HEK293 (cell line): Measurements from ENCODE around the gene DIPK1C.

Source experiments
- CTCF ChIA-PET: fragments of 350-600 bp; formaldehyde crosslinking; extraction: SDS; loops from one replicate; lab custom pipeline; 2021; ENCODE audit warnings: antibody characterized with exemption; lab: Yijun Ruan, JAX
- POLR2A ChIA-PET: fragments of 300-600 bp; formaldehyde crosslinking; extraction: SDS; loops from one replicate; lab custom pipeline; 2020; ENCODE audit warnings: antibody characterized with exemption, inconsistent platforms; lab: Yijun Ruan, JAX
- H3K27ac ChIP-seq: fragments of 200-500 bp; sonication (Bioruptor generic); 2 replicates; pipeline ENCODE4 v1.5.1; 2014; ENCODE audit warnings: low read depth, low read length, control low read depth, inconsistent platforms; ENCODE audit errors: extremely low read depth
- H3K36me3 ChIP-seq, 2 experiments: fragments of 200-500 bp in 1 of 2; sonication (Bioruptor generic) in 1 of 2; 1 replicate in 1 of 2; 2 replicates in 1 of 2; pipeline ENCODE4 v1.5.1; 2014 to 2017; ENCODE audit warnings: inconsistent platforms in 2 of 2, low read length in 2 of 2; ENCODE audit not compliant: control insufficient read depth in 2 of 2, insufficient read depth in 1 of 2
- H3K4me1 ChIP-seq: fragments of 200-500 bp; sonication (Bioruptor generic); 2 replicates; pipeline ENCODE4 v1.5.1; 2014; ENCODE audit warnings: mild to moderate bottlenecking, low read length, inconsistent platforms; ENCODE audit not compliant: control insufficient read depth, insufficient read depth
- H3K4me3 ChIP-seq: 2 replicates; pipeline ENCODE4 v1.5.1; 2011; ENCODE audit warnings: low read depth, mild to moderate bottlenecking, control low read depth, low read length, moderate library complexity
- H3K9me3 ChIP-seq: fragments of 200-500 bp; sonication (Bioruptor generic); 2 replicates; pipeline ENCODE4 v1.5.1; 2014; ENCODE audit warnings: low read depth, low read length, inconsistent platforms; ENCODE audit not compliant: control insufficient read depth, insufficient read depth
- BCL11B ChIP-seq: fragments of 450-650 bp; formaldehyde crosslinking; IDR thresholded peaks from 2 replicates; pipeline ENCODE4 v1.5.1; 2016; ENCODE audit warnings: low read depth, missing biosample characterization, missing genetic modification characterization
- HOXD13 ChIP-seq: sonication (generic); formaldehyde crosslinking; IDR thresholded peaks from 2 replicates; pipeline ENCODE4 v1.8.0; 2022; ENCODE audit warnings: missing genetic modification reagents, borderline replicate concordance
- PRDM10 ChIP-seq: fragments of 450-650 bp; formaldehyde crosslinking; IDR thresholded peaks from 2 replicates; pipeline ENCODE4 v1.5.1; 2016; ENCODE audit warnings: missing biosample characterization, missing genetic modification characterization
- PRDM2 ChIP-seq: fragments of 450-650 bp; formaldehyde crosslinking; IDR thresholded peaks from 2 replicates; pipeline ENCODE4 v1.5.1; 2016; ENCODE audit warnings: missing biosample characterization, missing genetic modification characterization, borderline replicate concordance
- ZFP37 ChIP-seq: fragments of 450-650 bp; formaldehyde crosslinking; IDR thresholded peaks from 2 replicates; pipeline ENCODE4 v1.5.1; 2016; ENCODE audit warnings: missing biosample characterization, missing genetic modification characterization
- ZFP69B ChIP-seq: fragments of 450-650 bp; formaldehyde crosslinking; IDR thresholded peaks from 2 replicates; pipeline ENCODE4 v1.5.1; 2016; ENCODE audit warnings: missing biosample characterization, missing genetic modification characterization
- ZNF146 ChIP-seq: fragments of 450-650 bp; formaldehyde crosslinking; IDR thresholded peaks from 2 replicates; pipeline ENCODE4 v1.5.1; 2016; ENCODE audit warnings: missing biosample characterization, missing genetic modification characterization
- ZNF148 ChIP-seq: fragments of 450-650 bp; formaldehyde crosslinking; IDR thresholded peaks from 2 replicates; pipeline ENCODE4 v1.5.0; 2017; ENCODE audit warnings: missing biosample characterization, missing genetic modification characterization, borderline replicate concordance
- ZNF221 ChIP-seq: fragments of 450-650 bp; formaldehyde crosslinking; IDR thresholded peaks from 2 replicates; pipeline ENCODE4 v1.5.1; 2017; ENCODE audit warnings: missing biosample characterization, missing genetic modification characterization, borderline replicate concordance
- ZNF266 ChIP-seq: fragments of 450-650 bp; formaldehyde crosslinking; IDR thresholded peaks from 2 replicates; pipeline ENCODE4 v1.5.1; 2016; ENCODE audit warnings: missing biosample characterization, missing genetic modification characterization, low read depth
- ZNF302 ChIP-seq: fragments of 450-650 bp; formaldehyde crosslinking; IDR thresholded peaks from 2 replicates; pipeline ENCODE4 v1.5.1; 2016; ENCODE audit warnings: missing biosample characterization, missing genetic modification characterization, low read depth
- ZNF311 ChIP-seq: fragments of 450-650 bp; formaldehyde crosslinking; IDR thresholded peaks from 2 replicates; pipeline ENCODE4 v1.5.1; 2017; ENCODE audit warnings: missing biosample characterization, missing genetic modification characterization, borderline replicate concordance
- ZNF398 ChIP-seq: fragments of 450-650 bp; formaldehyde crosslinking; IDR thresholded peaks from 2 replicates; pipeline ENCODE4 v1.5.1; 2017; ENCODE audit warnings: missing biosample characterization, missing genetic modification characterization
- ZNF510 ChIP-seq: fragments of 450-650 bp; formaldehyde crosslinking; IDR thresholded peaks from 2 replicates; pipeline ENCODE4 v1.5.1; 2018; ENCODE audit warnings: mild to moderate bottlenecking, missing genetic modification characterization, missing biosample characterization; ENCODE audit not compliant: insufficient replicate concordance
- ZNF529 ChIP-seq: fragments of 450-650 bp; formaldehyde crosslinking; IDR thresholded peaks from 2 replicates; pipeline ENCODE4 v1.5.1; 2017; ENCODE audit warnings: missing genetic modification characterization, missing biosample characterization; ENCODE audit not compliant: insufficient replicate concordance
- ZNF530 ChIP-seq: fragments of 450-650 bp; formaldehyde crosslinking; IDR thresholded peaks from 2 replicates; pipeline ENCODE4 v1.5.1; 2016; ENCODE audit warnings: low read depth, missing biosample characterization, missing genetic modification characterization
- ZNF558 ChIP-seq: fragments of 450-650 bp; formaldehyde crosslinking; IDR thresholded peaks from 2 replicates; pipeline ENCODE4 v1.5.1; 2016; ENCODE audit warnings: missing biosample characterization, missing genetic modification characterization
- ZNF585B ChIP-seq: fragments of 450-650 bp; formaldehyde crosslinking; IDR thresholded peaks from 2 replicates; pipeline ENCODE4 v1.5.1; 2016; ENCODE audit warnings: missing biosample characterization, missing genetic modification characterization
- ZNF76 ChIP-seq: fragments of 450-650 bp; formaldehyde crosslinking; IDR thresholded peaks from 2 replicates; pipeline ENCODE4; 2016; ENCODE audit warnings: low read depth, missing biosample characterization, missing genetic modification characterization, borderline replicate concordance
- ZNF768 ChIP-seq: fragments of 450-650 bp; formaldehyde crosslinking; IDR thresholded peaks from 2 replicates; pipeline ENCODE4 v1.5.1; 2018; ENCODE audit warnings: missing biosample characterization, mild to moderate bottlenecking, missing genetic modification characterization

The DIPK1C gene

GRCh38 chr18:74454279-74454751, 2.8 kb downstream of the DIPK1C start:
- POLR2A ChIA-PET, result no interaction called here
- H3K4me1 ChIP-seq, result no peaks in the 10 kb centered on the region
- no peak for TF ChIP-seq PRDM10 (tag by site-specific recombination)
- TF ChIP-seq ZNF311, result no peak
- TF ChIP-seq ZNF530 (tag by site-specific recombination), result no peak
- TF ChIP-seq ZNF221 (tag by site-specific recombination), result no peak
- TF ChIP-seq ZNF768 (tag by site-specific recombination), result no peak
- TF ChIP-seq ZNF148 (tag by site-specific recombination), result no peak
- no peak for TF ChIP-seq ZFP37 (tag by site-specific recombination)
- no peak for TF ChIP-seq ZNF302 (tag by site-specific recombination)
- no peak for TF ChIP-seq BCL11B (tag by site-specific recombination)
- no peak for TF ChIP-seq HOXD13
- no peak for TF ChIP-seq ZNF146 (tag by site-specific recombination)
- TF ChIP-seq ZNF398, result no peak
- no peak for TF ChIP-seq ZFP69B (tag by site-specific recombination)
- TF ChIP-seq ZNF510 (tag by site-specific recombination), result no peak
- no peak for TF ChIP-seq ZNF529 (tag by site-specific recombination)
- TF ChIP-seq ZNF76 (tag by site-specific recombination), result no peak
- H3K9me3 ChIP-seq, result no peaks in the 10 kb centered on the region
- CTCF ChIA-PET, result interaction anchor here (0.8 to 1.5 kb wide), 2 partner anchors 32 to 101 kb away, joined by 3 read pairs; no protein-coding TSS in a partner anchor
- H3K36me3 ChIP-seq, result no peaks in the 10 kb centered on the region
- H3K27ac ChIP-seq, result no peak overlapping the region
- no peak overlapping the region for H3K4me3 ChIP-seq

- H3K9me3 ChIP-seq, result no peaks in the 10 kb centered on the region
- no peak overlapping the region for H3K4me3 ChIP-seq
- no peaks in the 10 kb centered on the region for H3K4me1 ChIP-seq
- no peak overlapping the region for H3K27ac ChIP-seq
- TF ChIP-seq ZNF266 (tag by site-specific recombination) (no peak), ZNF585B (tag by site-specific recombination) (no peak), ZNF558 (tag by site-specific recombination) (no peak), PRDM2 (no peak)
- ChIA-PET CTCF (interaction anchor here (0.8 to 1.7 kb wide), 5 partner anchors 8 to 101 kb away, joined by 3 to 8 read pairs (median 3); no protein-coding TSS in a partner anchor), POLR2A (no interaction called here)
- no peaks in the 10 kb centered on the region for H3K36me3 ChIP-seq
These were observed 3.4 kb downstream of the DIPK1C start for GRCh38 chr18:74453642-74454198.
